GM19328 (cell line): ENCODE measurements around the gene CFAP65.

Experiments
- ATAC-seq: cut with Tn5 transposase; IDR thresholded peaks from one replicate; pipeline ENCODE4 v1.9.1; 2021; ENCODE audit warnings: mild to moderate bottlenecking, moderate library complexity; ENCODE audit not compliant: unreplicated experiment

Gene CFAP65

GRCh38 chr2:218979846-218980734 lies 61.2 kb downstream of the CFAP65 start:
- peak; percentile 80 for ATAC-seq

GRCh38 chr2:218975060-218975777 lies 66.1 kb downstream of the CFAP65 start:
- ATAC-seq: no peak

GRCh38 chr2:218970894-218971293 lies 70.4 kb downstream of the CFAP65 start:
- no peak for ATAC-seq

GRCh38 chr2:218964041-218964771 lies 77.1 kb downstream of the CFAP65 start:
- ATAC-seq: no peak

GRCh38 chr2:218963601-218964000 lies 77.7 kb downstream of the CFAP65 start:
- ATAC-seq: no peak

- ATAC-seq: no peak
Measured at GRCh38 chr2:218962859-218963492, 78.3 kb downstream of the CFAP65 start.

GRCh38 chr2:218961651-218962570 lies 79.4 kb downstream of the CFAP65 start:
- no peak for ATAC-seq

DNA sequence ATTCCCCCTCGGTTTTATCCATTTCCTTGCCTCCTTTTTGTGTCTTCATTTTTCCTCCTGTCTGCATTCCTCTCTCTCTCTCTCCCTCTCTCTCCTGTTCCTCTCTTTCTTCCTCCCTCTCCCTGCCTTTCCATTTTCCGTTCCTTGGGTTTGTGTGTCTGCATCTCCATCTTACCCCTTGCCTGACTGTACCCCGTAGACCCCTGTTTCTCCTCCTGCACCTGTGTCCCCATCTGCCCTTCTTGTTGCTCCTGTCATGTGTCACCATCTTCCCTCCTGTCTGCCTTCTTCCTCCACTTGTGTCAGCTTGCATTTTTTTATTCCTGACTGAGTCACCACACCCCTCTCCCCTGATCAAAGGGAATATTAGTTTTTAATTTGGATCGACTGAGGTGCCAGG lies 80.1 kb downstream of the CFAP65 start:
- no peak for ATAC-seq

DNA sequence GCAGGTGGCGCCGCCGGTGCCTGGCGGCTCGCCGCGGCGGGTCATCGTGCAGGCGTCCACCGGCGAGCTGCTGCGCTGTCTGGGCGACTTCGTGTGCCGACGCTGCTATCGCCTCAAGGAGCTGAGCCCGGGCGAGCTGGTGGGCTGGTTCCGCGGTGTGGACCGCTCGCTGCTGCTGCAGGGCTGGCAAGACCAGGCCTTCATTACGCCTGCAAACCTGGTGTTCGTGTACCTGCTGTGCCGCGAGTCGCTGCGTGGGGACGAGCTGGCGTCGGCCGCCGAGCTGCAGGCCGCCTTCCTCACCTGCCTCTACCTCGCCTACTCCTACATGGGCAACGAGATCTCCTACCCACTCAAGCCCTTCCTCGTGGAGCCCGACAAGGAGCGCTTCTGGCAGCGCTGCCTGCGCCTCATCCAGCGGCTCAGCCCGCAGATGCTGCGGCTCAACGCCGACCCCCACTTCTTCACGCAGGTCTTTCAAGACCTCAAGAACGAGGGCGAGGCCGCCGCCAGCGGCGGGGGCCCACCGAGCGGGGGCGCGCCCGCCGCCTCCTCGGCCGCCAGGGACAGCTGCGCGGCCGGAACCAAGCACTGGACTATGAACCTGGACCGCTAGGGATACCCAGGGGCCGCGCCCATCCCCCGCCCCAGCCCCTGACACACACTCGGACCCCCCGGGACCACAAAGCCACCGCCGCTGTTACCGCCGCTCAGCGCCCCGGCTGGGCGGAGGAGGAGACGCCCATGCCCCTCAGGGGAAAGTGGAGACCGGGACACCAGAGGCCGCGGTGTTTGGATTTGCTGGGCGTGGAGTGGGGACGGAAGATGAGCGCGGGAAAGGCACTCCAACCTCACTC lies 80.8 kb downstream of the CFAP65 start:
- ATAC-seq: no peak

DNA sequence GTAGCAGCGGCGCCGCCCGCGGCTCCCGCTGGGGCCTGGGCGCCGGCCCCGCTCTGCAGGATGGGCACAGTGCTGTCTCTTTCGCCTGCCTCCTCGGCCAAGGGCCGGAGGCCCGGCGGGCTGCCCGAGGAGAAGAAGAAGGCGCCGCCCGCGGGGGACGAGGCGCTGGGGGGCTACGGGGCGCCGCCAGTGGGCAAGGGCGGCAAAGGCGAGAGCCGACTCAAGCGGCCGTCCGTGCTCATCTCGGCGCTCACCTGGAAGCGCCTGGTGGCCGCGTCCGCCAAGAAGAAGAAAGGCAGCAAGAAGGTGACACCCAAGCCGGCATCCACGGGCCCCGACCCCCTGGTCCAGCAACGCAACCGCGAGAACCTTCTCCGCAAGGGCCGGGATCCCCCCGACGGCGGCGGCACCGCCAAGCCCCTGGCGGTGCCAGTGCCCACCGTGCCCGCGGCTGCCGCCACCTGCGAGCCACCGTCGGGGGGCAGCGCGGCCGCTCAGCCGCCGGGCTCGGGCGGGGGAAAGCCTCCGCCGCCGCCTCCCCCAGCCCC lies 81.5 kb downstream of the CFAP65 start:
- ATAC-seq: no peak

- peak; percentile 95 for ATAC-seq
Measured at GRCh38 chr2:218959141-218959731, 82.1 kb downstream of the CFAP65 start, which contains the start of gene CDK5R2. CDK5R2 (plus strand) TSS chr2:218959666; CDS start chr2:218959821, 155 bp downstream.

GRCh38 chr2:218958276-218958675 lies 83.0 kb downstream of the CFAP65 start:
- ATAC-seq: no peak

DNA sequence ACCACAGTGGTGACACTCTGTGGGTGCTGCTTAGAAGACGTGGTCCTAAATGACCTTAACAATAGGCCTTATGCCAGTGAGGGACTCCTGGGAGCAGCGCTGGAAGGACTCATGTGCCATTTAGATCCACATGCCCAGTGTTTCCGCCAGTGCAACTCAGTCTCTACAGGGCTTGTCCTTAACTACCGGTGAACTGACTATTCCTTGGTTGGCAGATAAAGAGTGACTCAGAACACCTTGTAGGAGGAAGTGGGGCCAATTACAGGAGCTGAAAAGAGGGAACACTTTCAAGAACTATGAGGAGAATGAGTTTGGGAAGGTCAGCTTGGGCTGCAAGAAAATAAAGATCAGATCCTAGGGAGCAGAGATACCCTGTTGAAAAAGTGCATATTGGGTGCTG lies 83.6 kb downstream of the CFAP65 start:
- no peak for ATAC-seq

DNA sequence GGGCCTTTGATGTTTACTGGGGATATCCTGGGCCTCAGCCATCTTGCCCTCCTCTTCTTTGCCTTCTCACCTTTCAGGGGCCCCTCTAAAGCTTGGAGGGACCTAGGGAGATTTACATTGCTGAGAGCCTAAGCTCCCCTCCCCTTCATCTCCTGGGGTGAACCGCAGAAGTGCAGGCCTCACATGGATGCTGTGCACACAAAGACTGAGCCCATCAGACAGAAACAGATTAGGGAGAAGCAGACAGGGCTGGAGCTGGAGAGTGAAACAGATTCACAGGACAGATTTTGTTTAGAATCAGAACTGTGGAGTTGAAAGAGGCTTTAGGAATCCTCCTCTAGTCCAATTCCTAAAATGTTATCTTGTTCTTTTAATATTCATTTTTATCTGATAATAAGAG lies 85.3 kb downstream of the CFAP65 start:
- ATAC-seq: no peak

- ATAC-seq: no peak
Measured at GRCh38 chr2:218954541-218955300, 86.6 kb downstream of the CFAP65 start.

DNA sequence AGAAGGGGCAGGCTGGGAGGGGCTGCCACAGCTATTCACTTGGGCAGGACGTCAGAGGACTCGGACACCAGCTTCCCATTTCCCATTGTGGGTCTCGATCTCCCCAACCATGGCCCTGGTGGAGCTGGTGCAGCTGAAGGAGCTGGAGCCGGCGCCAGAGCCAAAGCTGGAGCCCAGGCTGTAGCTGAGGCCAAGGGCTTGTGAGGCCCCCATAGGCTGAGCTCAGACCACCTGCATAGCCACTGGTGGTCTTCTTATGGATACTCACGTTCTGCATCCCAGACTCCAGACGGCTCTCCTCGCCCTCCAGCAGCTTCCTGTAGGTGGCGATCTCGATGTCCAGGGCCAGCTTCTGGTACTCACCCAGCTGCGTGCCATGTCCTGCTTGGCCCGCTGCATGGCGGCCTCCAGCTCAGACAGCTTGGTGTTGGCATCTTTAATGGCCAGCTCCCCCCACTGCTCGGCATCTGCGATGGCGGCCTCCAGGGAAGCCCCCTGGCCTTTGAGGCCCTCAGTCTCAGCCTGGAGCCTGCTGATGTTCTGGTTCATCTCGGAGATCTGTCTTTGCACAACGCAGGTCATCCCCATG lies 87.9 kb downstream of the CFAP65 start:
- ATAC-seq: no peak
